ENCODE results near the gene TMEM126B. TPM values are rescaled to one million over a fixed set of nuclear protein-coding genes. Genes with fewer than 3 reads are reported as not detected.
"Not testable (repeated sequence)": the region's sequence is repeated elsewhere in the genome, so short reads cannot be mapped to it uniquely, and the experiment has no call there.

The TMEM126B gene
- total RNA-seq, 2 experiments from 2014 or later: 62.7 to 74.2 TPM

DNA sequence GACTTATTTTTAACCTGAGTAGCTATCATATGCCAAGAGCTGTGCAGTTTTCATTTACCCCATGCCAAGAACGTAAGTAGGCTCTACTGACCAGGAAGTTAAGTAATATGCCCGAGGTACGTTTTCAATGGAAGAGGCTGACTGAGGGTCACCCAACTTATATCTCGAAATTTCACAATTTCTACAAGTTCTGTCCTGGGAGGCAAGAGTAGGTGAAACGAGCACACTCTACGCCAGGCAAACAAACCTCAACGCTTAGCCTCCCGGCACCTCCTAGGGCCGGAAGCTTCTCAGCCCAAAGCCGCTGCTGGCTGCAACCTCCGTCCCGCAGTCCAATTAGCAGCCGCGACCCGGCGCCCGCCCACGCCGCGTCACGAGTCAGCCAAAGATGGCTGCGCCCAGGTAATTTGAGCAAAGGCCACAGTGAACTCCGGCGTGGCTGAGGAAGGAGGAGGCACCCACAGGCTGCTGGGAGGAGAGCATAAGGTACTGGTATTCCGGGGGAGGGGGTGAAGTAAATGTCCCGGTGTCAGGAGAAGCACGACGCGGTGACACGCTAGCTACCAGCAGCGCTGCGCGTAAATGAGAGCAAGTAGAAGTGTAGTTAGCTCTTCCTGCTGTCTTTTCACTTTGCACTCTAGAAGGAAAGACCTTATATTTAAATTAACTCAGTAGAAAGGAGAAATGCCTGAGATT is 19.4 kb downstream of the TMEM126B start, which contains the start of gene TMEM126A:
TMEM126A (plus strand) TSS at position 364 of the 696 bp plus-strand sequence. CDS start 2,289 bp downstream, outside the sequence.
- intact Hi-C loops (cut with DNase I, micrococcal nuclease): loop anchor here (1.0 to 5.0 kb wide), 4 partner anchors 17 to 595 kb away; partner anchors contain the start of genes TMEM126B (in 2 of the 2), CREBZF (in 1 of the 2) and EED (in 1 of the 2)

DNA sequence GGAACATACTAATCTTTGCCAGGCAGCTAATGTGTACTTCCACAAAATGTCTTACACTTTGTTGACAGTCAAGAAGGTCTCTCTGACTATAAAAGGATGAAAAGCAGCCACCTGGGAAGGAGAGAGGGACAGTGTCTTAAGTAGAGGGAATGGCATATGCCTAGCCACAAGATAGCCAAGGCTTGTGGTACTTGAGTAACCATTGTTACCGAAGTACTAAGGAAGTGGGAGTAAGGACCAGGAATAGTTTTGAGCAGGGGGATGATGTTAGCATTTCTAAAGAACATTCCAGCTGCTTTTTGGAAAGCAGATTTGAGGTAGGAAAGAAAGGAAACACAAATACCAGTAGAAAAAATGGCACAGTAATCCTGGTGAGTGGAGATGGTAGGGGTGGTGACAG is 22.7 kb downstream of the TMEM126B start:
- peak overlapping the region; percentile 45 for H3K27ac Mint-ChIP-seq
- POLR2A ChIA-PET: no interaction called here
- DNase-seq: no peak

More for the DNA sequence above, 19.4 kb downstream of the TMEM126B start, which contains the start of gene TMEM126A:
- ChIA-PET CTCF (interaction anchor here (1.0 to 2.5 kb wide), 6 partner anchors 9 to 19 kb away, joined by 4 to 12 read pairs (median 4); partner anchors contain the start of gene TMEM126B), POLR2A (interaction anchor here (0.6 to 1.8 kb wide), 6 partner anchors 11 to 849 kb away, joined by 3 to 16 read pairs (median 4); partner anchors contain the start of genes CREBZF, DLG2 and TMEM126B)
- peak; percentile 96 for DNase-seq
- no peaks in the 10 kb centered on the region for H3K9me3 Mint-ChIP-seq (ENCODE audit: low read depth)
- peaks cover 22% of the 10 kb centered on the region for H3K4me1 Mint-ChIP-seq
- H3K4me3 Mint-ChIP-seq: peak within 1 kb of the TSS; percentile 99
- ATAC-seq: peak; percentile 97
- H3K27me3 Mint-ChIP-seq: peaks cover 12% of the 10 kb centered on the region
- peak within 1 kb of the TSS; percentile 96 for H3K27ac Mint-ChIP-seq
- peaks cover 17% of the 10 kb centered on the region for H3K36me3 Mint-ChIP-seq (ENCODE audit: low read depth)

DNA sequence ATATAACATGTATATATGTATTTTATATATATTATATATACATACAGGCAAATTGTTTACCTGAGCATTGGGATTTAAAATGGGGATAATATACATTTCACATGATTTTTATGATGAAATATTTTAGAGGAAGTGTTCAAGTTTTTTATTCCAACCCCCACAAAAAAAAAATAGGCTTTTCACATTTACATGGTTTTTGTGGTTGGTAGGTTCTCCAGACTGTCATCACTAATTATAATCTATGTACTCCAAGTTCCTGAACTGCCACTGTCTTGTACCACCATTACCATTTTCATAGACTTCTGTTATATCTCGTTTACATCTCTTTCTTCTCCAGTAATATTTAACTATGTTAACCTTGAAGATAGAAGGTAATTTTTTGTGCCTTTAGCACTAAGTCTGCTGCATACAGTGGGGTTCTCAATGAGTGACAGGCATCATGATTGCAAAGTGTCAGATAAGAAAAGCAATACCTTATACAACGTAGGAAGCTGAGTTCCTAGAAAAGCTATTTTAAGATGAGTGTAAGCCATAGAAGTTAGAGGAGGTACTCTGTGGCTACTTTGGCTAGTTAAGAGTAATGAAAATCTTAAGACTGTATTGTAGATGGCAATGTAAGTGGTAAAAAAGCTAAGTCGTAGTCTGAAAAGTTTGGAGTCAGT is 24.5 kb downstream of the TMEM126B start:
- Mint-ChIP-seq H3K9me3 (ENCODE audit: low read depth) (no peaks in the 10 kb centered on the region), H3K4me1 (peaks cover 38% of the 10 kb centered on the region), H3K27ac (peak overlapping the region; percentile 69), H3K27me3 (no peaks in the 10 kb centered on the region), H3K4me3 (no peak overlapping the region), H3K36me3 (ENCODE audit: low read depth) (peaks cover 34% of the 10 kb centered on the region)
- intact Hi-C loops (cut with DNase I, micrococcal nuclease): no loop called here
- ChIA-PET CTCF (interaction anchor here (1.9 kb wide), 1 partner anchor 8 kb away, joined by 4 read pairs; no protein-coding TSS in a partner anchor), POLR2A (no interaction called here)
- no peak for ATAC-seq
- no peak for DNase-seq

More for the DNA sequence above, 22.7 kb downstream of the TMEM126B start:
- Mint-ChIP-seq H3K27me3 (no peaks in the 10 kb centered on the region), H3K9me3 (ENCODE audit: low read depth) (no peaks in the 10 kb centered on the region), H3K4me3 (no peak overlapping the region), H3K36me3 (ENCODE audit: low read depth) (peaks cover 26% of the 10 kb centered on the region), H3K4me1 (peaks cover 31% of the 10 kb centered on the region)
- no peak for ATAC-seq
- intact Hi-C loops (cut with DNase I, micrococcal nuclease): no loop called here
- CTCF ChIA-PET: interaction anchor here (1.9 kb wide), 1 partner anchor 10 kb away, joined by 4 read pairs; no protein-coding TSS in a partner anchor

DNA sequence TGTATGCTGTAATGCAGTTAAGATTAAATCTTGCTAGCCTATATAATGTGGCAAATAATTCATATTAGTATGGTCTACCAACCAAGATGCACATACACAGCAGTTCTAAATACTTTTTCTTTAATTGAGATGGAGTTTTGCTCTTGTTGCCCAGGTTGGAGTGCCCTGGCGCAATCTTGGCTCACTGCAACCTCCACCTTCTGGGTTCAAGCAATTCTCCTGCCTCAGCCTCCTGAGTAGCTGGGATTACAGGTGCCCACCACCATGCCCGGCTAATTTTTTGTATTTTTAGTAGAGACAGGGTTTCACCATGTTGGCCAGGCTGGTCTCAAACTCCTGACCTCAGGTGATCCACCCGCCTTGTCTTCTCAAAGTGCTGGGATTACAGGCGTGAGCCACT is 25.9 kb downstream of the TMEM126B start:
- POLR2A ChIA-PET; ATAC-seq; DNase-seq; H3K27ac Mint-ChIP-seq; H3K9me3 Mint-ChIP-seq (ENCODE audit: low read depth); H3K27me3 Mint-ChIP-seq; intact Hi-C loops (cut with DNase I, micrococcal nuclease); H3K4me3 Mint-ChIP-seq: not testable (repeated sequence)
- Mint-ChIP-seq H3K36me3 (ENCODE audit: low read depth) (peaks cover 42% of the 10 kb centered on the region), H3K4me1 (peaks cover 40% of the 10 kb centered on the region)
- CTCF ChIA-PET: interaction anchor here (1.4 kb wide), 1 partner anchor 57 kb away, joined by 3 read pairs; no protein-coding TSS in a partner anchor

DNA sequence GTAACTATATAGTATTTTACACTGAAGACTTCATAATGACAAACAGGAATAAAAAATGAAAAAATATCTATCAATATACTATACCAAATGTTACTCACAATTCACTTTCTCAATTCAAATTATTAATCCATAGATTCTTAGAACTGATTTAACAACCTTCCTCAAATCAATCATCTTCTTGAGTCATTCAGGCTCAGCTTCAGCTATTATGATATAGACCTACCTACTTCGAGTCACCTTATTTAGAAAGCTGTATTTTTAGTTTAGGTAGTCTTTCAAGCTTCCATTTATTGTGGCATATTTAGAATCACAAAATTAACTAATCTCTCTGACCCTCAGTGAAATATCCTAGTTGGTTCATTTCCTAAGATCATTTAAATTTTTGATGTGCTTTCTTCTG is 28.4 kb downstream of the TMEM126B start:
- H3K4me1 Mint-ChIP-seq: peaks cover 54% of the 10 kb centered on the region
- H3K9me3 Mint-ChIP-seq (ENCODE audit: low read depth): no peaks in the 10 kb centered on the region
- H3K4me3 Mint-ChIP-seq: no peak overlapping the region
- peaks cover 55% of the 10 kb centered on the region for H3K36me3 Mint-ChIP-seq (ENCODE audit: low read depth)
- ATAC-seq: peak; percentile 61
- intact Hi-C loops (cut with DNase I, micrococcal nuclease): no loop called here
- ChIA-PET CTCF (interaction anchor here (1.1 to 1.7 kb wide), 2 partner anchors 8 to 92 kb away, joined by 3 to 8 read pairs; partner anchors contain the start of gene TMEM126A), POLR2A (interaction anchor here (0.6 kb wide), 1 partner anchor 501 kb away, joined by 3 read pairs; no protein-coding TSS in a partner anchor)
- no peak for DNase-seq
- no peaks in the 10 kb centered on the region for H3K27me3 Mint-ChIP-seq
- H3K27ac Mint-ChIP-seq: peak overlapping the region; percentile 56

DNA sequence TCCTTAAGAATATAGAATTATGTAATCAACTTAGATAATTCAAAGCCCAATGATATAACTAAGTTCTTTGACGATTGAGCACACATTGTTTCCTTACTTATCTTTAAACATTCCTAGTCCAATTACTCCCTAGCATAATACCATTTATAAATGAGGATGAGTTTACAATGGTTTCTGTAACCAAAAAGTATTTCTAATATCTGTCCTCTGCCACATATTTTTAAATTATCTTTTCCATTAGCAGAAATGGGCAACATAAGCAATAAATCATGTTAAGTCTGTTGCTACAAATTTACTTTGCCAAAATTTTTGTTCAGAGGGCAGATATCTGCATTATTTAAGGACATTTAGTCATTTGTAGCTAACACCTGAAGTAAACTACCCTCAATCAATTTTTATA is 29.8 kb downstream of the TMEM126B start:
- intact Hi-C loops (cut with DNase I, micrococcal nuclease): no loop called here
- Mint-ChIP-seq H3K4me1 (peaks cover 48% of the 10 kb centered on the region), H3K4me3 (no peak overlapping the region), H3K9me3 (ENCODE audit: low read depth) (no peaks in the 10 kb centered on the region), H3K27ac (no peak overlapping the region), H3K27me3 (no peaks in the 10 kb centered on the region), H3K36me3 (ENCODE audit: low read depth) (peaks cover 58% of the 10 kb centered on the region)
- ATAC-seq: no peak
- DNase-seq: no peak
- CTCF ChIA-PET: interaction anchor here (1.7 kb wide), 1 partner anchor 9 kb away, joined by 8 read pairs; the partner anchor contains the start of gene TMEM126A
- POLR2A ChIA-PET: interaction anchor here (0.6 kb wide), 1 partner anchor 23 kb away, joined by 3 read pairs; no protein-coding TSS in a partner anchor

DNA sequence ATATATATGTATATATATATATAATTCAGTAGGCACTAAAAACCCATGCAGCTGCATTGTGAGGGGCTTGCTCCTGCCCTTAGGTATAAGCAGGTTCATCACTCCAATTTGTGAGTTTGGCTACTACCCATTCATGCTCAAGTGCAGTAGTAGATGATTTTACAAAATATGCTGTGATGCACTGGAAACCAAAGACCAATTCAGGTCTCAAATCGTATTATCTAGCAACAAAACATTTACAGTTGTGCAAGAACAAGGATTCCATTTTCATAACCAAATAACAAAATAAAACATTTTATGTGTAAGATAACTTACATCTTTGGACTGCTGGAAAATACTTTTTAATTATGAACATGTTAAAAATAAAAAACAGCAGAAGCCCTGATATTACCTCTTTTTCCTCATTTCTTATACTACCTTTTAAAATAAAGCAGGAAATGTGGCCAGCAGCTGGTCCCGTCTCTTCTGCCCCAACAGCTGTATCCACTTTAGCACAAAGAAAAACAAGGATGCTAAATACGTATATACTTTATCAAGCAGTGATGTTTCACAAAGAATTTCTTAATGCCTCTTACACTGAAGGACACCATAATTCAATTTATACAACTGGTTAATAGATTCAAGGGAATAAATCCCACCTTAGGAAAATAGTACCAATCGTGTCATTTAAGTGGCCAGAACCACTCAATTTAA is 33.7 kb downstream of the TMEM126B start:
- DNase-seq (no peak), ATAC-seq (no peak)
- Mint-ChIP-seq H3K27ac (peak overlapping the region; percentile 19), H3K9me3 (ENCODE audit: low read depth) (no peaks in the 10 kb centered on the region), H3K36me3 (ENCODE audit: low read depth) (peaks cover 56% of the 10 kb centered on the region), H3K4me3 (peak overlapping the region; percentile 100), H3K4me1 (peaks cover 44% of the 10 kb centered on the region), H3K27me3 (no peaks in the 10 kb centered on the region)
- ChIA-PET CTCF (interaction anchor here (0.7 to 1.5 kb wide), 5 partner anchors 10 to 193 kb away, joined by 3 to 5 read pairs (median 4); partner anchors contain the start of gene CCDC83), POLR2A (interaction anchor here (0.7 kb wide), 1 partner anchor 135 kb away, joined by 5 read pairs; no protein-coding TSS in a partner anchor)
- intact Hi-C loops (cut with DNase I, micrococcal nuclease): loop anchor here in 1 of 2 experiments (5.0 to 10.0 kb wide), 3 partner anchors 65 to 583 kb away; partner anchors contain the start of genes EED and PICALM

DNA sequence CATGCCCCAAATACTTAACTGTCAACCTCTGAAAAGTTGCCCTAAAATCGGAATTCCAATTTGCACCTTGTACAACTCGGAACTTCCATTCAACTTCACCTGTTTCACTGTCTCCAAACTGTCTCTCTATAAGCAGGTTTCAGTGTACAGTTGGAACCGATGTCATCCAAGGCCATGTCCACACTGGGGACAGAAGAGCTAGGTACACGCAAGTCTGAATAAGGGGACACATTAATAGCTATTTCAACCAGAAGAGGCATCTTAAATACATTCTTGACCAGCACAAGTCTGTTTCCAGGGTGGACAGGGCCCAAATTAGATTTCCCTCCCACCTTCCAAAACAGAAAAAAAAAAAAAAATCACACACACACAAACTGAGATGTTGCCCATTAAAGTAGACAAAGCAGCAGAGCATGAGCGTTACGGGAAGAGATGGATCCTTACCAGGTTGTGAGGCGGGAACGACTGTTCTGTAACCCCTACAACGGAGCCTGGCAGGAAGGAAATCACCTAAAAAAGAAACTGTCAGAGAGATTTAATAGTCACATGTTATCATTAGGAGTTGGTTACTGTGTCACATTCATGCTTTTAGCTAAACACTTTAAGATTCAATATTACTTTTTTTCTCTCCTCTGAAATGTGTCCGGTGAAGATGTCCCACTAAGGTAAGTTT is 34.8 kb downstream of the TMEM126B start:
- peak; percentile 9 for ATAC-seq
- CTCF ChIA-PET: interaction anchor here (0.6 to 1.4 kb wide), 5 partner anchors 15 to 169 kb away, joined by 3 to 5 read pairs (median 4); partner anchors contain the start of genes SYTL2 and TMEM126A
- Mint-ChIP-seq H3K9me3 (ENCODE audit: low read depth) (no peaks in the 10 kb centered on the region), H3K27me3 (no peaks in the 10 kb centered on the region), H3K36me3 (ENCODE audit: low read depth) (peaks cover 53% of the 10 kb centered on the region), H3K4me1 (peaks cover 41% of the 10 kb centered on the region), H3K27ac (peak overlapping the region; percentile 99), H3K4me3 (peak overlapping the region; percentile 100)
- DNase-seq: peak; percentile 38
- intact Hi-C loops (cut with DNase I, micrococcal nuclease): loop anchor here in 1 of 2 experiments (5.0 to 10.0 kb wide), 3 partner anchors 66 to 582 kb away; partner anchors contain the start of genes EED and PICALM
- POLR2A ChIA-PET: interaction anchor here (1.3 kb wide), 1 partner anchor 35 kb away, joined by 6 read pairs; the partner anchor contains the start of gene TMEM126B

DNA sequence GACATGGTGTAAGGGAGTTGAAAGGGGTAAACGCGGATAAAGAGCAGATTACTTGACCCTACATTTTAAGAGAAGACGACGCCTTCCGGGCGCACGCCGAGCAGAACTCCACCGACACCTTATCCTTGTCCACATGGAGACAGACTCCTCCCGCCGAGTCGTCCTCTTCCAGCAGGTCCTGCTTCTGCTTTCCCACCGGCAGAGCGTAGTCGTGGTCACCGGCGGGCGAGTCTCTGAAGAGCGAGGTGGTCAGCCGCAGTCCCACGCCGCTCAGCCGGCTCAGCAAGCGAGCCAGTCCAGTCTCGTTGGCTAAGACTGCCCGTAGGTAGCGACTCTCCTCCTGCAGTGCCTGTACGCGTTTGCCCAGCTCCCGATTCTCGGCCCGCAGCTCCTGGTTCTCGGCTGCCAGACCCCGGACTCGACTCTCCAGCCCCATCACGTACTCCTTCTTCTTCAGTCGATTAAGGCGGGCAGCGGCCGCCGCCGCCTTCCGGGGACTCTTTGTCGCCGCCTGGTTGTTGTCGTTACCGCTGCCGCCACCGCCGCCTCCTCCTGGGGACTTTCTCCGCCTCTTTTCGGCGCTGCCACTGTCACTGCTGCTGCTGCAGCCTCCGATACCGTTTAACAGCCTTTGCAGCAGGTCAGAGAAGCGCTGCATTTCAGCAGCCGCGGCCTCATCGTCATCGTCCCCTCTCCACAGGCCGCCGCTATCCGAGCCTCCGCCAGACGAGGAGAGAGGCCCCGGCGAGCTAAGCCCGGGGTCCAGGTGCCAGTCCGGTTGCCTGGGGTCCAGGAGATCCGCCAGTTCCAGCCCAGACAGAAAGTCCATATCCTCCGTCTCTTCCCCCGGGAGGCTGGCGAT is 35.6 kb downstream of the TMEM126B start:
- Mint-ChIP-seq H3K36me3 (ENCODE audit: low read depth) (peaks cover 47% of the 10 kb centered on the region), H3K27me3 (no peaks in the 10 kb centered on the region), H3K9me3 (ENCODE audit: low read depth) (no peaks in the 10 kb centered on the region), H3K27ac (peak overlapping the region; percentile 99), H3K4me1 (peaks cover 35% of the 10 kb centered on the region), H3K4me3 (peak overlapping the region; percentile 100)
- POLR2A ChIA-PET: interaction anchor here (1.3 kb wide), 1 partner anchor 36 kb away, joined by 6 read pairs; the partner anchor contains the start of gene TMEM126B
- intact Hi-C loops (cut with DNase I, micrococcal nuclease): loop anchor here (1.0 to 10.0 kb wide), 13 partner anchors 17 to 639 kb away; partner anchors contain the start of genes EED (in 2 of the 2), PICALM (in 2 of the 2), TMEM126B (in 2 of the 2) and HIKESHI (in 1 of the 2)
- CTCF ChIA-PET: interaction anchor here (0.6 to 1.4 kb wide), 6 partner anchors 15 to 168 kb away, joined by 3 to 5 read pairs (median 4); partner anchors contain the start of genes SYTL2 and TMEM126A
- ATAC-seq (peak; percentile 78), DNase-seq (peak; percentile 94)

All from activated CD4-positive, alpha-beta T cell treated with anti-CD3 and anti-CD28 coated beads for 36 hours (primary cell).